Activated CD4-positive, alpha-beta T cell treated with anti-CD3 and anti-CD28 coated beads, Interleukin-2, Interleukin-6, amounts not matched to agents 100 ng/mL and 50 ng/mL, durations not matched to agents 16 hours and 8 hours (primary cell): ENCODE measurements around the gene KRT83.

Experiments used
- DNase-seq: peaks from one replicate; pipeline ENCODE4 v3.0.0-alpha.2; 2020

Gene KRT83

DNA sequence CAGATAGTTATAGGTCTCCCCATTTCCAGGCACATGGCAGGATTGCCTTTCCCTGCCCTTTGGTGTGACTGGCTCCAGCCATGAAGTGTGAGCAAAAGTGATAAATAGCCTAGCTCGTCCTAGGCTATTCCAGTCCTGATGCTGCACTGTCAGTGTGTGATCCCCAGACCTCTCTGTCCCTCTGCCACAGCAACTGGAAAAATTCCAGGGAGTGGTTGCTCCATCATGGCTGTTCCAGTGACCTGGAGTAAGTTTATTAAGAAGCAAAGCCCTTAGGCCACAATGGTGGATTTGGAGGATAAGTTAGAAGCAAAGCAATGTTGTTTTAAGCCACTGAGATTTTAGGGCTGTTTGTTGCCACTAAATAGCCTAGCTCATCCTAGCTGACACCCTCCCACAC lies 9.8 kb upstream of the KRT83 start:
- no peak for DNase-seq

DNA sequence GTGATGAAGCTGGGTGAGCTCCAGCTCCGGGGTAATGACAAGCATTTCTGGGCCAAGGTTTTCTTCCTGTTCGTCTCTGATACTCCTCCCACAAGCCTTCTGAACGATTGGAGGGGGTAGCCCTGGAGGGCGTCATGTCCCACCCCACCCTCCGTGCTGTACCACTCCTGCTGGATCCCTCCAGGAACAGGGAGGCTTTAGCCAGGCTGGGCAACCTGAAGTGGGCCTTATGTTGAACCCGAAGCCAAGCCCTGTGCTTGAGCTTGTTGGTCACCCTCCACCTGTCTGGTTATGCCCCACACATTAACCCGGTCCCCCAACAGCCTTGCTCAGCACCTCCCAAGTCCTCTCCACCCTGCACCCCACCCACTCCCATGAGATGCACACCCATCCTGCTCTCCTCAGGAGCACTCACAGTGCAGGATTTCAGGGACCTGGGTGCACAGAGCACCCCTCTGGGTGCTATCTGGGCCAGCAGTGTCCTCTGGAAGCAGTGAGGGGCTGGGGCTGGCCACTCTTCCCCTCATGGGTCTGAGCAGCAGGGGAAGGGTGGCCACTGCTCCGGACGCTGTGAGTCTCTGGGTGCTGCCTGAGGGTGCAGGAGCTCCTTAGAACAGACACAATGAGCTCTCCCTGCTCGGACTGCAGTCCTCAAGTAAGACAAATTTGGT lies 6.8 kb upstream of the KRT83 start:
- no peak for DNase-seq

DNA sequence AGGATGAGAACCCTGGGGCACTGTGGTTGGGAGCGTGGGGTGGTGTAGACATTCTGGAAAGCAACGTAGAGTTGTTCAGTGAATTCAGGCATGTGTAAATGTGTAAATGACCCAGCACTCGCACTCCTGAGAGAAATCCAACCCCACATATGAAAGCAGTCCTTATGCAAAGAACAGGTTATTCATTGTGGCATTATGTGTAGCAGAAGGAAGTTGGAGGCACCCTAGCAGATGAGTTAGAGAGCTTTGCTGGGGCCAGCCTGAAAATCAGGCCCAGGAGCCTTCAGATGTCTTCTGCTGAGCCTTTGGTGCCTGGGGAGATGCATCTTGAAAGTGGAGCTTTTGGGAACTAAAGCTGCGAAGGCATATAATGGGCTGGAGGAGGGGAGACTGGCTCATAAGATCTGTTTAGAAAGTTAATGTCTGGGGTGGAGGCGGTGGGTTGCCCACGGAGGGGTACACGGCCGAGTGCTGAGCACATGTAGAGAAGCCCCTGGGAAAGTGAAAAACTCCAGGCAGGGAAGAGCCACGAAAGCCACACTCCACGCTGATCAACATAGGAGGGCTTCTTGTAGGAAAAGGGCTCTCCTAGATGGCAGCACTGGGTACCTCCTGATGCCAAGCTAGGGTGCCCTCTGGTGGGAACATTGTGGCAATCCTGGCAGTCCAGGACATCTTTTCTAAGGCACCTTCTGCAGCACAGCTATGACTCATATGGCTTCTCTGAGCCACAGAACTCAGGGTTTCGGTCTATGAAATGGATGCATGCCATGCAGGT lies 6.0 kb upstream of the KRT83 start:
- DNase-seq: peak; percentile 91

DNA sequence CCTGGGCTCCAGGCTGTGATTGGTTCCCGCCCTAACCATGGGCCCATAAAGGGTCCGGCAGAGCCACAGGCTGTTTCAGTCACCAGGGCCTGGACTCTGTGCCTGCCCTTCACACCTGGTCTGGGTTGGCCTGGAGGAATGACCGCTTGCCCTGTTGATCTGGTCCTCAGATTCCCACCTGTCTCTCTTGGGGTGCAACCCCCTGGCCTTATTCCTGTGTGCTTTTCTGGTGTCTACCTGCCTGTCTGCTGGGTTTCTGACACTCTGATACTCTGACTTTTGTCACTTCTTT lies 2.9 kb upstream of the KRT83 start:
- no peak for DNase-seq

DNA sequence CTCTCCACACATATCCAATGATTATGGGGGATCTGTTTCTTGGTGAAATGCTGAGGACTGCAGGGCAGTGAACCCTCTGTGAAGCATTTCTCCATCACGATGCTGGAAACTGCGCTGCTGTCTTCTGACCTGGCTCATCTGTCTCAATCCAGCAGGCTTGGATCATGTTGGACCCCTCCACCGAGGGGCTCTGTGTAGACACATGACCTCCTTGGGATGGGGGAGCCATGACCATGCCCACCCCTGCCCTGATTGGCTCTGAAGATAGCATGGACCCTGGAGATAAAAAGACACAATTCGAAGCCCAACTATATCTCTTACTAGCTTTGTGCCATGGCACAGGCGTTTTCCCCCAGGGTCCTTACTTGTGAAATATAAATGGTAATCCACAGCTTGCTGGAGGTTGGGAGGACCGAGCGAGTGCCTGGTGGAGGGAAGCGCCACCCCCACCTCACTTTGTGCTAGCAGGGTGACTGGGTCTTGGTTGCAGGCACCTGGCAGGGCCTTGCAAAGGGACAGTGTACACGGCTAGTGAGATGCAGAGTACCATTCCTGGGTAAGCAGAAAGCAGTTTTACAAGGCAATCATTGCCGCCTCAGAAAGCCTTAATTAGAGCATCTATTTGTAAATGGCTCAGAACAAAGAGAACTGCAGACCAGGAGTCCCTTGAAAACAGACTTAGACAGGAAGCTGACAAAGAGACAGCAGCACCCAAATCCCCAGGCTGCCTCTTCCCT lies 2.4 kb upstream of the KRT83 start:
- no peak for DNase-seq

DNA sequence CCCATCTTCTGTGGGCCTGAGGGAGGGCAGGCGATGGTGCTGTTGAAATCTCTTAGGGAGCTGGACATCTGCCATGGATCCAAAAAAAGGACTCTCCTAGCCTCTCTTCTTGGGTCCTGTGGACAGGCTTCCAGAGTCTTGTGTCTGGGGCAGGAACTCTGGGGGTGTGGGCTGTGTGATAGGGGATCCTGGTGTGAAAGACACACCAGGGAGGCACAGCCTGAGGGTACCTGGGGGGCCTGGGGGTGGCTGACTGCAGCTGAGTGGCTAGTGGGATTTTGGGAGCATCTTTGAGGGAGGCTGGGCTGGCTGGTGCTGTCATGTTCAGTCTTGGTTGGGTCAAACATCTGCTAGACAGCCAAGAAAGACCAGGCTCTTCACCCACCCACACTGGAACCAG lies 1.8 kb upstream of the KRT83 start:
- DNase-seq: no peak

DNA sequence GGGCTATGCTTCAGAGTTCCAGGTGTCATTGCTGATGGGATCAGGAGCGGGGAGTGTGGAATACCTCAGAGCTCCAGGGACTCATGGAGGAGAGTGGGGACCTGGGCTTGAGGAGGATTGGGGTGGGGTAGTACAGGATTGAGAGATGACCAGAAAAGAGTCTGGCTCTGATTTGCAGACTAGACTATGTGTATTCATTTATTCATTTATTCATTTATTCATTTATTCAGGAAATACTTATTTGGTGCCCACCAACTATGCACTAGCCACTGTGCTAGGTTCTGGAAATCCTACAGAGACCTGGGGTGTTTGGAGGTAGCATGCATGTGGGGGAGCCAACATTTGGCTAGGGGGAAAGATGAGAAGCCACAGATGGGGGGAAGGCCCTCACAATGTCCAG lies 871 bp upstream of the KRT83 start:
- no peak for DNase-seq

DNA sequence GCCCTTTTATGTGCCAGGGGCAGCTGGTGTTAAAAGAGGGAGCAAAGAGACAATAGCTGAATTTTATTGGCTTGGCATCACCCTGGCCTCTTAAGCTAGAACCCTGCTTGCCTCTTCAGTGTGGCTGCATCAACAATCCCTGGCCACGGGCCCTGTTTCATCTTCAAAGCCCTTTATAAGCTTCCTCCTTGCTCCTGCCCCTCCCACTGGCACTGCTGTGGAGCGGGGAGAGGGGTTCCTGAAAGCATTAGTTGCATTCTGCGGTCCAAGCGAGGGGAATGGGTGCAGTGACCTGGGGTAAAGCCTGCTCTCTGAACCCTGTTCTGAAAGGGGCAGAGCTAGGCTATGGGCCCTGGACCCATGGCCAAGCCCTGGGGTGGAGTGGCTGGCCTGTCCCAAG lies 220 bp upstream of the KRT83 start:
- no peak for DNase-seq

DNA sequence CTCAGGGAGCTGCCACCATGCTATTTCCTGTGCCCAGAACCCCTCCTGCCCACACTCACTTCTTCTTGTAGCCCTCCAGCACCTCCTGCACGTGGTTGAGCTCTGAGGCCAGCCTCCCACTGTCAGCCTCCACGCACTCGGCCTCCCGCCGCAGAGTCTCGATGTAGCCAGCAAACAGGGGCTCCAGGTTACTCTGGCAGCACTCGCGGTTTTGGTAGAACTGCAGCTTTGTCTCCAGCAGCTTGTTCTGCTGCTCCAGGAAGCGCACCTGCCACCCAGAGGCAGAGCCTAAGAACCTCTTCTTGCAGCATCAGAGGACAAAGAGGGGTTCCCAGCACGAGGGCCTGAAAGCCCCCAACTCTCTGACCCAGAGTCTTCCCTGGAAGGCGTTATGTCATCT lies 2.1 kb downstream of the KRT83 start:
- DNase-seq: no peak

DNA sequence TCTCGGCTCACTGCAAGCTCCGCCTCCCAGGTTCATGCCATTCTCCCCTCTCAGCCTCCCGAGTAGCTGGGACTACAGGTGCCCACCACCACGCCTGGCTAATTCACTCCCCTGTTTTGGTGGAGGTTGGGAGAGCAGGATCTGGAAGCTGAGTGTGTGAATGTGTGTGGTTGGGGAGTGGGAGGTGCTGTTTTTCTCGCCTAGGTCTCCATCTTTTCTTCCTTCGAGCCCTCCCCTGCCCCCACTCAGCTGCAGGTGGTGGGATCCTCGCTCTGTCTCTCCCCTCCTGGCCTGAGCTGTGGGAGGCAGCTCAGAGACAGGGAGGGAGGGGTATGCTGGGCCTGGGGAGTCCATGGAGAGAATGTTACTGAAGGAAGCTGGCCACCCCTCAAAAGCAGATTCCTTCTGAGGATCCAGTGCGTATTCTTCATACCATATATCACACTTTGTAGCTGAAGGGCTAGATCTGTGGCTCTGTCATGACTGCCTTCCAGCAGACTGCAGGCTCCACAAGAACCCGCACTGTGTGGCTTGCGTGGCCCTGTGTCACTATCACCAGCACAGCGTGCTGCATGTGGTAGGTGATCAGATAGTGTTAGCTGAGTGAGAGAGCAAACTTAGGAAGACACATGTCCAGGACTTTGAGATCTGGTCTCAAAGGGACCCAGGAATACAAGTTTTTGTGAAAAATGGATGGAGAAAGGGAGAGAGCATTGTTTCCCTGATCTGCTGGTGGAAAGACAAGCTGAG lies 2.8 kb downstream of the KRT83 start:
- DNase-seq: no peak

DNA sequence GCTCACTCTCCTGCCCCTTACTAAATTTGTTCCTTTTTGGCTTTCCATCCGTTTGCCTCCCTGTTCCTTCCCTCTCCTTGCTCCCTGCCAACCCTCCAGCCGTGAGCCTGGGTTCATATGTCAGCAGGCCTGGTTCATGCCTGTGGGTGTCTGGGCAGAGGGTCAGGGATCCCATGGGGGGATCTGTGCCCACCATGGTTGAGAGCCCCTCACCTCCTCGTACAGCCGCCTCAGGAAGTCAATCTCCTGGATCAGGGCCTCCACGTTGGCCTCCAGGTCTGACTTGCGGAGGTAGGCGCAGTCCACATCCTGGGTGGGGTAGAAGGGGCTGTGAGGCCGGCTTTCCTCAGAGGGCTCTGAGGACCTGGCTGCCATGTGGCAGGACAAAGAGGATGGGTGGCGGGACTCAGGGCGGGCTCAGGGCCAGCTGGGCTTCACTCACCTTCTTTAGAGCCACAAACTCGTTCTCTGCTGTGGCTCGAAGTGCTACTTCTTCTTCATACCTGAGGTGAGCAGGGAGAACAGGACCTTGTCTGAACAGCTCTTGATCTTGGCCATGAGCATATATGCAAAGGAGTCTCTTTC lies 3.6 kb downstream of the KRT83 start:
- no peak for DNase-seq

DNA sequence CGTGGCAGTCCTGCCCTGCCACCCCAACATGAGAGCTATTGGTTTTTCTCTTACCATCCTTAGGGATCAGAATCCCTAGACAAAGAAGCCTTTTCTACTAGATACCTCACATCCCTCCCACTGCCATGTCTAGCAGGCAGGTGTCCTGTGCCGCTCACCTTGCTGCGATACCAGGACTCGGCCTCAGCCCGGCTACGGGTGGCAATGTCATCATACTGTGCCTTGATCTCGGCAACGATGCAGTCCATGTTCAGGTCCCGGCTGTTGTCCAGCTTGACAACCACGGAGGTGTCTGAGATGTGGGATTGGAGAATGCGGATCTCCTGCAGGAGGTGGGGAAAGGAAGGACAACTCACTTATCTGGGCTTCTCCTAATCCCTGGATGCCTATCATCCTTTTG lies 4.5 kb downstream of the KRT83 start:
- no peak for DNase-seq

DNA sequence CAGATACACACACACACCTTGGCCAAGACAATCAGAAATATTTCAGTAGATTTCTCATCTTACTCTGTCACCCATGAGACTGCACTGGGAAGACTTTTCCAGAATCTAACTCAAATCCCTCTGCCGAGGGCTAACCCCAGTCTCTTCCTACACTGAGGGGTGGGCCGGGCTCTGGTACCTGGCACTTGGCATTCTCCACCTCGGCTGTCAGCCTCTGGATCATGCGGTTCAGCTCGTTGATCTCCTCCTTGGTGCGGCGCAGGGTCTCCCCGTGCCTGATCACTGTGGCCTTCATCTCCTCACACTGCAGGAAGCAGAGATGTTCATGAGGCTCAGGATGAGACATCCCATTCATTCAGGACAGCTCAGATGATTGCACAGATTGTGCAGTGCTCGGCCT lies 4.9 kb downstream of the KRT83 start:
- DNase-seq: no peak

DNA sequence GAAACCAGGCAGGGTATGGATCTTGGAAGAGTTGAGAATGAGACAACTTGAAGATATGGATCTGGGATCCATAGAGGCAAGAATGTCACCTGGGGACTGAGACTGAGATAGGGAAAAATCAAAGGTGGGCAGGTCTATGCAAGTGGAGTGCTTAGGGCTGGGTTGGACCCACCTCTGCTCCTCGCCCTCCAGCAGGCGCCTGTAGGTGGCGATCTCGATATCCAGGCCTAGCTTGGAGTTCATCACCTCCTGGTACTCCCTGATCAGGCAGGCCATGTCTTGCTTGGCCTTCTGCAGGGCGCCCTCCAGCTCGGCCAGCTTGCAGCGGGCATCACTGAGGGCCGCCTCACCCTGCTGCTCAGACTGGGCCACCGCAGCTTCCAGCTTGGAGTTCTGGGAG lies 5.5 kb downstream of the KRT83 start:
- peak; percentile 46 for DNase-seq

DNA sequence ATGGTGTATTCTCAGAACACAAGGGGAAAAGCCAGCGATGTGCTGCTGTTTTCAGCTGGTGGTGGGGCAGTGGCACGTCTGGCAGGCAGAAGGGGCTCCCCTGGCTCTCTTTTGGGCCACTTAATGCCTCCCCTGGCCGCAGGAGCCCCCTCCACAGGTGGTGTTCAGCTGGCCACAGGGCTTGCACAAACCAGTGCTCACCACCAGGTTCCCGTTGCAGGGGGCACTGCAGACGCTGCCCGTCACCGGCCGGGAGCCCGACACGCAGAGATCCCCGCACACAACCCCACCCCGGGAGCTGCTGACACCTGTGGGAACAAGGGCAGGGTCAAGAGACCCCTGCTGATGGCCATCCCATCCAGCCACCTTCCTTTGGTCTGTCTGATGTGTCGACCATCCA lies 6.7 kb downstream of the KRT83 start:
- no peak for DNase-seq

DNA sequence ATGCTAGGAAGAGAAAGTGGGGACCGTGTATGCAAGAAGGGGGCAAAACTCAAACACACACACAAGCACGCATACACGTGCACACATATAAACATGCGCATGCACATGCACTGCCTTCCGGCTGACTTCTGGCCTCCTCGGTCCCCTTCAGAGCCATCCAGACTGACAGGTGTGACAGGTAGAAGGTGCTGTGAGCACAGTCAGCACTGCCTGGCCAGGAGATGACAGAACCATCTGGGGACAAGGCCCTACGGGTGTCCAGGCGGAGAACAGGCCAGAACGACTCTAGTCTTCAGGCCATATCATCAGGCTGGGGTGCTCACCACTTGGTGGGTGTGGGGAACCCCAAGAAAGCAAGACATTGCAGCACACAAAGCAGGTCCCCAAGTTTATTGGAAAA lies 7.3 kb downstream of the KRT83 start:
- DNase-seq: no peak

DNA sequence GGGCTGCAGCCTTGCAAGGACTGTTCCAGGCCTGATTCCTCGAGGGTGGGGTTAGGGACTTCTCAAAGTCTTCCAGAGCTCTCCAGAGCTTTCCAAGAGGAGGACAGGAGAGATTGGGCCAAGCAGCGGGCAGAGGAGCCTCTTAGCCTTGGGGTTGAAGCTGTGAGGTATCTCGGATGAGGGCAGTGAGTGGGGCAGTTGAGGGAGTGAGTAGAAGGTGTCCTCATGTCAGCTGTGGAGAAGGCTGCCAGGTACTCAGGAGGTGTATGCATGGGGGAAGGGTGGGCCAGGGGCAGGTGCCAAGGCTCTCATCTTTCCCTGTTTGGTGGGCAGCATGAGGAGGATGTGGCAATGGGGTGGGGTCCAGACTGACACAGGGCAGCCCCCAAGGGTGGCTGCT lies 7.7 kb downstream of the KRT83 start:
- no peak for DNase-seq

DNA sequence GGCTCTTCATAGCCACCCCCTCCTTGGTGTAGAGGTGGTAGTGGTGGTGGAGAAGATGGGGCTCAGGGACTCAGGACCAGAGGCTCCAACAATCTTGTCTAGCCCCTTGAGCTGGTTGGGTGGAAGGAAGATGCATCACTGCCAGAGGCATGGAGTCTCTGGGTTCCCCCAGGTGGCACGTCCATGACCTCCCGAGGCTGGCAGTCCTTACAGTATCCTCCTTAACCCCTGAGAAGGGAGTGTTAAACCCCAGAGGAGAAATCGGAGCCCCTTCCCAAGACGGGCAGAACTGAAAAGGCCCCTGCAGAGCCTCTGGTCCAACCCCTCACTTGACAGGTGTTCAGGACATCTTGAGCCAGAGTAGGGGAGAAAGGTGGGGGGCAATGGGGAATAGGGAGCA lies 9.1 kb downstream of the KRT83 start:
- no peak for DNase-seq

DNA sequence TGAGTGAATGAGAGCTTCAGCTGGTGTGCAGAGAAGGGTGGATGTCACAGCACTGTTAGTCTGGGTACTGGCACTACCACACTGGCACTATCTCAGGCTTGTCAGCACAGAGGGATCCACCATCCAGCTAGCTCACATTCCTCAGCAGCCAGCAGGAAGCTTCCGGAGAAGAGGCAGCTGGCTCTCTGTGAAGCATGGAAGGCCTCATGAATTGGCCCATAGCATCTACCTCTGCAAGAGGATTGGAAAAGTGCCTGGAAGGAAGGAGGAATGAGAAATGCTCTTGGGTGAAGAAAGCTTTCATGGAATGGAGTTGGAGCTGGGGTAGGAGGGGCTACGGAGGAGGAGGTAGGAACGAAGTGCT lies 9.9 kb downstream of the KRT83 start:
- DNase-seq: no peak

DNA sequence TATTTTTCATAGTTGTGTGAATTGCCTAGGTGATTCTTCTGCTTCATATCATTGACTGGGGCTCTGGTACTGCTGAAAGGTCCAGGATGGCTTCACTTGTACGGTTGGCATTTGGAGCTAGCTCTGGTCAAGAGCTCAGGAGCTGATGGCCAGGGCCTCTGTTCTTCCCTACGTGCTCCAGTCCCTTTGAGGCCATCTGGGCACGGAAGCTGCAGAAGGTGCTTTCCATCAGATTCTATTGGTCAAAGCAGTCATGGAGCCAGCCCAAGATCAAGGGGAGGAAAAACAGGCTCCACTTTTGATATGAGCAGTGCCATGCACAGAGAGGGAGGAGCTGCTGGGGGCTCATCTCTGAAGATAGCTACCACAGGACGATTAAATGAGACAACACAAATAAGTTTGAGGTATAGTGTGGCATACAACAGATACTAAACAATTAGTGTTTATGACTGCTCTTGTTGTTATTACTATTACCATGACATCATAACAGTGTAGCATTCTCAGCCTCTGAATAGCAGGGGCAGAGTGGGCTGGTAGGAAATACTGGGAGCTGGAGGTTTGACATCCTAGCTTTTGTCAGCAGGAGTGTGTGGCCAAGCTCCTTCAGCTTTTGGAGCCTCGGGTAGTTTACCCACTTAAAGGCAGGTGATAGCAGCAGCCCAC lies 10.4 kb downstream of the KRT83 start:
- DNase-seq: no peak

DNA sequence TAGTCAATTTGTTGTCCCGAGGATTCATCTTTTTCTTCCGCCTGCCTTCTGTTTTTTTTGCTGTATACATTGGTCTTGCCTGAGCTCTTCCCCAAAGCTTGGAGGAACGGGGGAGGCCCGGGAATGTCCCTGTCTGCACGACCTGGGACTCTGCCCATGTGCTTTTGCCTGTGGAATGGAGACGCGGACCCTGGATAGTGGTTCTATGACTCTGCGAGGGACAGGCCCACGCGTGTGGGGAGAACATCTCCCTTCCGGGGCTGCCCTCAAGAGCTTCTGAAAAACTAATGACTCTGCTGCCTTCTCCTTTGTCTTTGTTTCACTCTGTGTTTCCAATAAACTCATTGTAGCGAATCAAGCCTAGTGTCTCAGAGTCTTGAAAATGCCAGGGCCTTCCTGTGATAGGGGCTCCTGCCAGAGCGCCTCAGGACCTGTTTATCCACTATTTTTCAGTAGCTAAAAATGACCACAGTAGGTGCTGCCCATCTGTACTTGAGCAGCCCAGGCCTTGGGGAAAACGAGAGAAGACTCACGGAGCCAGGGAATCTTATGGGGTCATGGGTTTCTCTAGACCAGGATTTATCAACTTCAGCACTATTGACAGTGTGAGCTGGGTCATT lies 12.3 kb downstream of the KRT83 start:
- no peak for DNase-seq
